NCI-H526 treated with DMSO at 0.1 percent for 48 hours (cell line): ENCODE data around the gene GPAM.
"Not testable (repeated sequence)": the region's sequence is repeated elsewhere in the genome, so short reads cannot be mapped to it uniquely, and the experiment has no call there.

Source experiments
- DNase-seq: peaks from one replicate; lab custom pipeline; 2025; lab: John Stamatoyannopoulos, UW

GPAM gene

GRCh38 chr10:112135604-112136003 is 48.0 kb downstream of the GPAM start:
- DNase-seq: no peak

GRCh38 chr10:112132435-112132834 is 51.1 kb downstream of the GPAM start:
- DNase-seq: no peak

- DNase-seq: no peak
These were observed 51.6 kb downstream of the GPAM start for GRCh38 chr10:112131996-112132395.

GRCh38 chr10:112131346-112131745 is 52.2 kb downstream of the GPAM start:
- DNase-seq: no peak

- no peak for DNase-seq
These were observed 56.7 kb downstream of the GPAM start for GRCh38 chr10:112126901-112127300.

GRCh38 chr10:112126172-112126571 is 57.4 kb downstream of the GPAM start:
- DNase-seq: no peak

GRCh38 chr10:112124866-112125265 is 58.7 kb downstream of the GPAM start:
- no peak for DNase-seq

GRCh38 chr10:112122827-112123226 is 60.7 kb downstream of the GPAM start:
- DNase-seq: no peak

- DNase-seq: no peak
These were observed 63.1 kb downstream of the GPAM start for GRCh38 chr10:112120491-112120890.

GRCh38 chr10:112115781-112116385 is 67.7 kb downstream of the GPAM start:
- no peak for DNase-seq

- not testable (repeated sequence) for DNase-seq
These were observed 73.8 kb downstream of the GPAM start for GRCh38 chr10:112109779-112110178.
